GM18505 (cell line): ENCODE data around the gene C15orf62.

Experiments
- ATAC-seq: cut with Tn5 transposase; IDR thresholded peaks from one replicate; pipeline ENCODE4 v1.9.1; 2021; ENCODE audit not compliant: unreplicated experiment
- POLR2A ChIP-seq: IDR thresholded peaks from 4 replicates; pipeline ENCODE4 v1.6.1; 2011; ENCODE audit warnings: borderline replicate concordance; ENCODE audit not compliant: insufficient read depth, insufficient read length; ENCODE audit errors: extremely low read depth

The C15orf62 gene

GRCh38 chr15:40764629-40765103, 5.1 kb upstream of the C15orf62 start:
- TF ChIP-seq POLR2A: no peak
- no peak for ATAC-seq

GRCh38 chr15:40766194-40766815, 3.5 kb upstream of the C15orf62 start:
- ATAC-seq: no peak
- TF ChIP-seq POLR2A: no peak

GRCh38 chr15:40766906-40767837, 2.6 kb upstream of the C15orf62 start:
- no peak for ATAC-seq
- no peak for TF ChIP-seq POLR2A

GRCh38 chr15:40767838-40768500, 1.8 kb upstream of the C15orf62 start:
- ATAC-seq: no peak
- TF ChIP-seq POLR2A: no peak

- no peak for TF ChIP-seq POLR2A
- peak; percentile 5 for ATAC-seq
Observed at GRCh38 chr15:40768521-40769273, 1.1 kb upstream of the C15orf62 start.

- TF ChIP-seq POLR2A: no peak
- no peak for ATAC-seq
Observed at GRCh38 chr15:40770147-40770721, 454 bp downstream of the C15orf62 start.

- TF ChIP-seq POLR2A: no peak
- no peak for ATAC-seq
Observed at GRCh38 chr15:40771242-40771641, 1.5 kb downstream of the C15orf62 start.

- TF ChIP-seq POLR2A: no peak
- ATAC-seq: no peak
Observed at GRCh38 chr15:40772014-40772413, 2.2 kb downstream of the C15orf62 start.

- TF ChIP-seq POLR2A: no peak
- ATAC-seq: no peak
Observed at GRCh38 chr15:40773496-40773895, 3.7 kb downstream of the C15orf62 start.

GRCh38 chr15:40773902-40774301, 4.1 kb downstream of the C15orf62 start:
- no peak for TF ChIP-seq POLR2A
- no peak for ATAC-seq

GRCh38 chr15:40775007-40775406, 5.2 kb downstream of the C15orf62 start:
- no peak for ATAC-seq

GRCh38 chr15:40775740-40776536, 6.2 kb downstream of the C15orf62 start:
- no peak for ATAC-seq
- no peak for TF ChIP-seq POLR2A

More at GRCh38 chr15:40775007-40775406, 5.2 kb downstream of the C15orf62 start:
- no peak for TF ChIP-seq POLR2A
